HepG2 (cell line): ENCODE measurements around the gene ITGB2.

Source experiments
- ASH2L ChIP-seq: fragments of 300-600, 200-600 bp; sonication (generic); IDR thresholded peaks from 2 replicates; pipeline ENCODE4 v1.7.0; 2017; ENCODE audit warnings: low read depth, mild to moderate bottlenecking, moderate library complexity, mixed read lengths, low read length; ENCODE audit not compliant: insufficient read length
- EZH2 ChIP-seq: conservative IDR thresholded peaks from 2 replicates; pipeline ENCODE4 v1.6.1; 2012; ENCODE audit warnings: mild to moderate bottlenecking, low read depth, low read length, moderate library complexity
- FOXJ3 ChIP-seq: sonication (generic); formaldehyde crosslinking; IDR thresholded peaks from 2 replicates; pipeline ENCODE4 v1.4.0; 2020; ENCODE audit warnings: missing genetic modification reagents, mild to moderate bottlenecking, borderline replicate concordance
- MAFF ChIP-seq: IDR thresholded peaks from 2 replicates; pipeline ENCODE4 v1.6.1; 2011; ENCODE audit warnings: low read depth, low read length, improper control_type of control experiment
- REPIN1 ChIP-seq: sonication (generic); formaldehyde crosslinking; IDR thresholded peaks from 2 replicates; pipeline ENCODE4 v1.8.0; 2022; ENCODE audit warnings: missing genetic modification reagents, low read depth, mild to moderate bottlenecking, borderline replicate concordance
- TBP ChIP-seq: sonication (generic); formaldehyde crosslinking; IDR thresholded peaks from 2 replicates; pipeline ENCODE4 v1.5.0; 2020; ENCODE audit warnings: missing genetic modification reagents
- ZFP36 ChIP-seq: fragments of 150-350 bp; IDR thresholded peaks from 2 replicates; pipeline ENCODE4 v1.6.1; 2018; ENCODE audit warnings: borderline replicate concordance, low read length, low read depth; ENCODE audit not compliant: partially characterized antibody
- ZNF121 ChIP-seq: sonication (generic); formaldehyde crosslinking; IDR thresholded peaks from 2 replicates; pipeline ENCODE4 v1.5.0; 2020; ENCODE audit warnings: mild to moderate bottlenecking, missing genetic modification reagents
- ZNF431 ChIP-seq: sonication (generic); formaldehyde crosslinking; IDR thresholded peaks from 2 replicates; pipeline ENCODE4 v1.9.0; 2022; ENCODE audit warnings: missing genetic modification reagents, low read depth, mild to moderate bottlenecking, borderline replicate concordance
- TF ChIP-seq, protein P1 (sequence below): sonication (generic); formaldehyde crosslinking; IDR thresholded peaks from 2 replicates; pipeline ENCODE4 v1.5.0; 2020; ENCODE audit warnings: mild to moderate bottlenecking, missing genetic modification reagents, moderate library complexity

DNA sequence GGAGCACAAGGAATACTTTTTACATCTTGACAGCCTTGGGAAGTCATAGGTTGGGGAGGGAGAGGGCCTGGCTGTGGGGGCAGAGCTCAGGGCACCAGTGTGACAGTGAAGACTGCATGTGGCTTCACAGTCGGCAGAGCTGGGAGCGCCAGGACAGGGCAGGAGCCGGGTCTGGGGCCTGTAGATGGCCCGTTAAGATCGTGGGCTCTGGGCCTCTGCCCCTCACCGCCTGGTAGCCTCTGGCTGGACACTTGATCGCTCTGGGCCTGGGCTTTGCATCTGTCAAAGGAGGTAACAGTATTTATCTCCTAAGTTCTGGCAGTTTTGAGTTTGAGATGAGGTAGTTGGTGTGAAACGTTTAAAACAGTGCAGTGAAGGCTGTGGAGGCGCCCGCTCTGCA, 23.9 kb upstream of the ITGB2 start:
- TF ChIP-seq REPIN1 (CRISPR knock-in tag) (no peak), EZH2 (no peak), TBP (CRISPR knock-in tag) (no peak), ZFP36 (no peak), MAFF (no peak), ASH2L (no peak), FOXJ3 (CRISPR knock-in tag) (no peak), ZNF121 (CRISPR knock-in tag) (no peak), ZNF431 (CRISPR knock-in tag) (no peak)
- TF ChIP-seq, protein P1, sequence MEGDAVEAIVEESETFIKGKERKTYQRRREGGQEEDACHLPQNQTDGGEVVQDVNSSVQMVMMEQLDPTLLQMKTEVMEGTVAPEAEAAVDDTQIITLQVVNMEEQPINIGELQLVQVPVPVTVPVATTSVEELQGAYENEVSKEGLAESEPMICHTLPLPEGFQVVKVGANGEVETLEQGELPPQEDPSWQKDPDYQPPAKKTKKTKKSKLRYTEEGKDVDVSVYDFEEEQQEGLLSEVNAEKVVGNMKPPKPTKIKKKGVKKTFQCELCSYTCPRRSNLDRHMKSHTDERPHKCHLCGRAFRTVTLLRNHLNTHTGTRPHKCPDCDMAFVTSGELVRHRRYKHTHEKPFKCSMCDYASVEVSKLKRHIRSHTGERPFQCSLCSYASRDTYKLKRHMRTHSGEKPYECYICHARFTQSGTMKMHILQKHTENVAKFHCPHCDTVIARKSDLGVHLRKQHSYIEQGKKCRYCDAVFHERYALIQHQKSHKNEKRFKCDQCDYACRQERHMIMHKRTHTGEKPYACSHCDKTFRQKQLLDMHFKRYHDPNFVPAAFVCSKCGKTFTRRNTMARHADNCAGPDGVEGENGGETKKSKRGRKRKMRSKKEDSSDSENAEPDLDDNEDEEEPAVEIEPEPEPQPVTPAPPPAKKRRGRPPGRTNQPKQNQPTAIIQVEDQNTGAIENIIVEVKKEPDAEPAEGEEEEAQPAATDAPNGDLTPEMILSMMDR (CRISPR knock-in tag): no peak
